Spleen (tissue), 7 donors: ENCODE measurements around the gene PIP4K2B.
A peak's percentile ranks its signal among the peaks of the same experiment; 100 is the strongest.

ENCODE experiments used
- POLR2AphosphoS5 ChIP-seq, 3 donors: sonication (generic); formaldehyde crosslinking; IDR thresholded peaks; one replicate each; pipeline ENCODE4 v1.5.1; 2017; ENCODE audit warnings: antibody characterized with exemption in 3 of 3
- TF ChIP-seq, protein P1 (sequence below), 11 experiments: fragments of 200-600 bp in 7 of 11; fragments of 450-650 bp in 4 of 11; sonication (generic) in 4 of 11; IDR thresholded peaks in 8 of 11; conservative IDR thresholded peaks in 3 of 11; 1 replicate in 7 of 11; 2 replicates in 4 of 11; pipeline versions ENCODE4 v1.4.0 to v1.8.0; 2016 to 2021; ENCODE audit warnings: antibody characterized with exemption in 11 of 11, inconsistent platforms in 4 of 11, mild to moderate bottlenecking in 1 of 11
- donor health status: DM: no; HTN: no; CAD: no; lungs with moderate emphysema.
- donor health status: DM: no; HTN: no; CAD: no.
- donor health status: DM: no; HTN: no; CAD: no.

DNA sequence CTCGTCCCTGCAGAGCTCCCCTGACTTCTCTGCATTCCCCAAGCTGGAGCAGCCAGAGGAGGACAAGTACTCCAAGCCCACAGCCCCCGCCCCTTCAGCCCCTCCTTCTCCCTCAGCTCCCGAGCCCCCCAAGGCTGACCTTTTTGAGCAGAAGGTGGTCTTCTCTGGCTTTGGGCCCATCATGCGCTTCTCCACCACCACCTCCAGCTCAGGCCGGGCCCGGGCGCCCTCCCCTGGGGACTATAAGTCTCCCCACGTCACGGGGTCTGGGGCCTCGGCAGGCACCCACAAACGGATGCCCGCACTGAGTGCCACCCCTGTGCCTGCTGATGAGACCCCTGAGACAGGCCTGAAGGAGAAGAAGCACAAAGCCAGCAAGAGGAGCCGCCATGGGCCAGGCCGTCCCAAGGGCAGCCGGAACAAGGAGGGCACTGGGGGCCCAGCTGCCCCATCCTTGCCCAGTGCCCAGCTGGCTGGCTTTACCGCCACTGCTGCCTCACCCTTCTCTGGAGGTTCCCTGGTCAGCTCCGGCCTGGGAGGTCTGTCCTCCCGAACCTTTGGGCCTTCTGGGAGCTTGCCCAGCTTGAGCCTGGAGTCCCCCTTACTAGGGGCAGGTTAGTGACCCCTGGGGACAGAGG, 82.9 kb downstream of the PIP4K2B start:
- TF ChIP-seq, protein P1, sequence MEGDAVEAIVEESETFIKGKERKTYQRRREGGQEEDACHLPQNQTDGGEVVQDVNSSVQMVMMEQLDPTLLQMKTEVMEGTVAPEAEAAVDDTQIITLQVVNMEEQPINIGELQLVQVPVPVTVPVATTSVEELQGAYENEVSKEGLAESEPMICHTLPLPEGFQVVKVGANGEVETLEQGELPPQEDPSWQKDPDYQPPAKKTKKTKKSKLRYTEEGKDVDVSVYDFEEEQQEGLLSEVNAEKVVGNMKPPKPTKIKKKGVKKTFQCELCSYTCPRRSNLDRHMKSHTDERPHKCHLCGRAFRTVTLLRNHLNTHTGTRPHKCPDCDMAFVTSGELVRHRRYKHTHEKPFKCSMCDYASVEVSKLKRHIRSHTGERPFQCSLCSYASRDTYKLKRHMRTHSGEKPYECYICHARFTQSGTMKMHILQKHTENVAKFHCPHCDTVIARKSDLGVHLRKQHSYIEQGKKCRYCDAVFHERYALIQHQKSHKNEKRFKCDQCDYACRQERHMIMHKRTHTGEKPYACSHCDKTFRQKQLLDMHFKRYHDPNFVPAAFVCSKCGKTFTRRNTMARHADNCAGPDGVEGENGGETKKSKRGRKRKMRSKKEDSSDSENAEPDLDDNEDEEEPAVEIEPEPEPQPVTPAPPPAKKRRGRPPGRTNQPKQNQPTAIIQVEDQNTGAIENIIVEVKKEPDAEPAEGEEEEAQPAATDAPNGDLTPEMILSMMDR (IDR thresholded peaks at IDR 0.05 in 8 of 11, conservative IDR thresholded peaks at IDR 0.05 in 3 of 11) = no peak
- TF ChIP-seq POLR2AphosphoS5 (IDR thresholded peaks at IDR 0.05) = peak; percentile 4 to 50 (median 10)
